HCT116 (cell line): ENCODE measurements around the gene SGMS1. TPM values are rescaled to one million over a fixed set of nuclear protein-coding genes. Genes with fewer than 3 reads are reported as not detected.

Experiments
- ATAC-seq: fragments of 200-7000 bp; cut with Tn5 transposase; 2 replicates; pipeline ENCODE4 v1.9.1; 2020; ENCODE audit warnings: mild to moderate bottlenecking, moderate library complexity
- BruUV-seq: library from RNA; stranded (reverse); fragments of 400-500 nt; replicated peaks from 2 replicates; lab custom pipeline; 2021; lab: Mats Ljungman, UMichigan
- CTCF ChIA-PET: fragments of 300-600 bp; sonication (Branson Sonifier 250); formaldehyde crosslinking; loops from one replicate; lab custom pipeline; 2021; ENCODE audit warnings: antibody characterized with exemption; lab: Charles Lee
- POLR2A ChIA-PET: fragments of 300-600, 350-600 bp; sonication (Branson Sonifier 250); formaldehyde crosslinking; loops from one replicate; lab custom pipeline; 2021; ENCODE audit warnings: antibody characterized with exemption; lab: Charles Lee
- RAD21 ChIA-PET, 2 experiments: fragments of 300-600 bp; sonication (Branson Sonifier 250); formaldehyde crosslinking; loops; one replicate each; lab custom pipeline; 2023; ENCODE audit warnings: low total read pairs in 2 of 2; ENCODE audit not compliant: uncharacterized antibody in 2 of 2, unreplicated experiment in 2 of 2, low non-redundant PET in 1 of 2; lab: Charles Lee
- DNase-seq: peaks from one replicate; pipeline ENCODE4 v3.0.0-alpha.2; 2010; ENCODE audit warnings: low read depth, low spot score
- H2AFZ ChIP-seq: fragments of 200-600 bp; shearing (Covaris generic), sonication (generic); 2 replicates; pipeline ENCODE4 v1.6.1; 2017; ENCODE audit warnings: low read depth, mixed run types, mixed read lengths, antibody characterized with exemption, low read length; ENCODE audit not compliant: poor library complexity, severe bottlenecking
- H3K27ac ChIP-seq: 2 replicates; pipeline ENCODE4 v1.5.1; 2012; ENCODE audit warnings: low read depth, low read length
- H3K27me3 ChIP-seq: fragments of 200-600 bp; sonication (generic); 2 replicates; pipeline ENCODE4 v1.6.1; 2016; ENCODE audit warnings: mixed run types, low read length, mixed read lengths; ENCODE audit not compliant: insufficient read depth
- H3K36me3 ChIP-seq, 2 experiments: fragments of 200-500 bp in 1 of 2; fragments of 200-600 bp in 1 of 2; sonication (Bioruptor generic) in 1 of 2; sonication (generic) in 1 of 2; 2 replicates each; pipeline versions ENCODE4 v1.5.1 to v1.6.1; 2014 to 2016; ENCODE audit warnings: low read length in 2 of 2, inconsistent platforms in 1 of 2, mixed read lengths in 1 of 2, mixed run types in 1 of 2; ENCODE audit not compliant: insufficient read depth in 2 of 2, control insufficient read depth in 1 of 2
- H3K4me1 ChIP-seq, 2 experiments: fragments of 200-600 bp in 1 of 2; sonication (generic) in 1 of 2; 2 replicates each; pipeline versions ENCODE4 v1.5.1 to v1.6.1; 2012 to 2017; ENCODE audit warnings: low read length in 2 of 2, inconsistent platforms in 1 of 2, mild to moderate bottlenecking in 1 of 2, mixed read lengths in 1 of 2, mixed run types in 1 of 2, moderate library complexity in 1 of 2; ENCODE audit not compliant: insufficient read depth in 2 of 2, control insufficient read depth in 1 of 2
- H3K4me2 ChIP-seq: fragments of 200-600 bp; sonication (generic); 2 replicates; pipeline ENCODE4 v1.6.1; 2017; ENCODE audit warnings: mixed run types, low read length, mixed read lengths
- H3K4me3 ChIP-seq, 2 experiments: fragments of 200-600 bp in 1 of 2; sonication (generic) in 1 of 2; replicated peaks in 1 of 2; 2 replicates each; pipeline ENCODE4 v1.5.1; 2011 to 2016; ENCODE audit warnings: low read length in 2 of 2, control low read depth in 1 of 2, low read depth in 1 of 2, mild to moderate bottlenecking in 1 of 2, mixed read lengths in 1 of 2, mixed run types in 1 of 2
- H3K79me2 ChIP-seq: fragments of 200-600 bp; sonication (generic); 2 replicates; pipeline ENCODE4 v1.6.1; 2017; ENCODE audit warnings: mild to moderate bottlenecking, mixed run types, low read length, moderate library complexity, mixed read lengths; ENCODE audit not compliant: insufficient read depth
- H3K9ac ChIP-seq: fragments of 200-600 bp; sonication (generic); 2 replicates; pipeline ENCODE4 v1.6.1; 2016; ENCODE audit warnings: low read length, mixed read lengths
- H3K9me2 ChIP-seq: fragments of 200-600 bp; sonication (generic), shearing (Covaris generic); 2 replicates; pipeline ENCODE4 v1.6.1; 2017; ENCODE audit warnings: mixed run types, mild to moderate bottlenecking, moderate library complexity; ENCODE audit not compliant: insufficient read depth
- H3K9me3 ChIP-seq, 2 experiments: fragments of 200-500 bp in 1 of 2; fragments of 200-600 bp in 1 of 2; sonication (Bioruptor generic) in 1 of 2; sonication (generic) in 1 of 2; 2 replicates each; pipeline ENCODE4 v1.6.1; 2014 to 2017; ENCODE audit warnings: low read length in 2 of 2, mixed read lengths in 2 of 2, inconsistent platforms in 1 of 2, low read depth in 1 of 2, mild to moderate bottlenecking in 1 of 2, mixed run types in 1 of 2, moderate library complexity in 1 of 2; ENCODE audit not compliant: control insufficient read depth in 1 of 2, insufficient read depth in 1 of 2
- H4K20me1 ChIP-seq: fragments of 200-600 bp; sonication (generic), shearing (Covaris generic); 2 replicates; pipeline ENCODE4 v1.6.1; 2017; ENCODE audit warnings: mixed run types, mild to moderate bottlenecking, moderate library complexity; ENCODE audit not compliant: insufficient read depth
- ATF3 ChIP-seq: IDR thresholded peaks from 2 replicates; pipeline ENCODE4 v1.6.1; 2012
- CBX3 ChIP-seq: IDR thresholded peaks from 2 replicates; pipeline ENCODE4 v1.6.1; 2012; ENCODE audit warnings: low read depth
- CEBPB ChIP-seq: IDR thresholded peaks from 2 replicates; pipeline ENCODE4 v1.6.1; 2012; ENCODE audit warnings: low read depth
- EGR1 ChIP-seq: IDR thresholded peaks from 2 replicates; pipeline ENCODE4 v1.6.1; 2012; ENCODE audit warnings: low read depth
- ELF1 ChIP-seq: IDR thresholded peaks from 2 replicates; pipeline ENCODE4 v1.6.1; 2012; ENCODE audit warnings: low read depth, borderline replicate concordance
- EZH2phosphoT487 ChIP-seq: fragments of 200-600 bp; IDR thresholded peaks from 2 replicates; pipeline ENCODE4 v1.6.1; 2018; ENCODE audit warnings: antibody characterized with exemption, borderline replicate concordance
- FOSL1 ChIP-seq: IDR thresholded peaks from 2 replicates; pipeline ENCODE4 v1.6.1; 2012; ENCODE audit warnings: low read depth
- JUND ChIP-seq: IDR thresholded peaks from 2 replicates; pipeline ENCODE4 v1.6.1; 2012
- POLR2A ChIP-seq: IDR thresholded peaks from 2 replicates; pipeline ENCODE4 v1.7.0; 2011; ENCODE audit warnings: borderline replicate concordance; ENCODE audit not compliant: insufficient read depth, insufficient read length; ENCODE audit errors: extremely low read depth
- POLR2AphosphoS5 ChIP-seq: IDR thresholded peaks from 2 replicates; pipeline ENCODE4 v1.6.1; 2011; ENCODE audit warnings: mild to moderate bottlenecking, low read depth, low read length, moderate library complexity
- RAD21 ChIP-seq: IDR thresholded peaks from 2 replicates; pipeline ENCODE4 v1.6.1; 2012; ENCODE audit warnings: low read depth, mild to moderate bottlenecking
- REST ChIP-seq: IDR thresholded peaks from 2 replicates; pipeline ENCODE4 v1.6.1; 2012; ENCODE audit warnings: low read depth
- SP1 ChIP-seq: IDR thresholded peaks from 2 replicates; pipeline ENCODE4 v1.6.1; 2012; ENCODE audit warnings: low read depth
- SRF ChIP-seq: IDR thresholded peaks from 2 replicates; pipeline ENCODE4 v1.6.1; 2012; ENCODE audit warnings: low read depth
- TCF7L2 ChIP-seq: IDR thresholded peaks from 2 replicates; pipeline ENCODE4 v1.7.0; 2011; ENCODE audit warnings: borderline replicate concordance, inconsistent platforms; ENCODE audit not compliant: insufficient read depth, insufficient read length; ENCODE audit errors: extremely low read depth
- YY1 ChIP-seq: IDR thresholded peaks from 2 replicates; pipeline ENCODE4 v1.6.1; 2011; ENCODE audit warnings: low read length, low read depth, moderate library complexity, mild to moderate bottlenecking; ENCODE audit not compliant: insufficient replicate concordance; ENCODE audit errors: extremely low read depth
- ZBTB33 ChIP-seq: IDR thresholded peaks from 2 replicates; pipeline ENCODE4 v1.6.1; 2011; ENCODE audit warnings: mild to moderate bottlenecking, low read length, moderate library complexity; ENCODE audit not compliant: insufficient replicate concordance; ENCODE audit errors: extremely low read depth
- ZFX ChIP-seq: fragments of 450-650 bp; IDR thresholded peaks from 2 replicates; pipeline ENCODE4 v1.6.1; 2017
- intact Hi-C: fragments of 100-400 bp; cut with micrococcal nuclease; formaldehyde crosslinking; loops from 2 replicates; pipeline ENCODE4 v1.10.0; 2022
- total RNA-seq: library from RNA; stranded (reverse); gene quantifications from one replicate; pipeline ENCODE4 v1.2.1, GENCODE V29; 2021; ENCODE audit not compliant: unreplicated experiment
- TF ChIP-seq, protein P1 (sequence below), 3 experiments: fragments of 200-600 bp in 1 of 3; sonication (generic) in 1 of 3; IDR thresholded peaks in 2 of 3; conservative IDR thresholded peaks in 1 of 3; 2 replicates each; pipeline ENCODE4 v1.5.1; 2012 to 2017; ENCODE audit warnings: low read depth in 2 of 3, low read length in 2 of 3, antibody characterized with exemption in 1 of 3, borderline replicate concordance in 1 of 3, control low read depth in 1 of 3, mild to moderate bottlenecking in 1 of 3, mixed read lengths in 1 of 3, mixed run types in 1 of 3, moderate library complexity in 1 of 3; ENCODE audit not compliant: insufficient read depth in 1 of 3
- TF ChIP-seq, protein P2 (sequence below): IDR thresholded peaks from 2 replicates; pipeline ENCODE4 v1.6.1; 2012

SGMS1 gene
- total RNA-seq, 1 experiment from 2014 or later = 29.1 TPM

- TF ChIP-seq, protein P1, sequence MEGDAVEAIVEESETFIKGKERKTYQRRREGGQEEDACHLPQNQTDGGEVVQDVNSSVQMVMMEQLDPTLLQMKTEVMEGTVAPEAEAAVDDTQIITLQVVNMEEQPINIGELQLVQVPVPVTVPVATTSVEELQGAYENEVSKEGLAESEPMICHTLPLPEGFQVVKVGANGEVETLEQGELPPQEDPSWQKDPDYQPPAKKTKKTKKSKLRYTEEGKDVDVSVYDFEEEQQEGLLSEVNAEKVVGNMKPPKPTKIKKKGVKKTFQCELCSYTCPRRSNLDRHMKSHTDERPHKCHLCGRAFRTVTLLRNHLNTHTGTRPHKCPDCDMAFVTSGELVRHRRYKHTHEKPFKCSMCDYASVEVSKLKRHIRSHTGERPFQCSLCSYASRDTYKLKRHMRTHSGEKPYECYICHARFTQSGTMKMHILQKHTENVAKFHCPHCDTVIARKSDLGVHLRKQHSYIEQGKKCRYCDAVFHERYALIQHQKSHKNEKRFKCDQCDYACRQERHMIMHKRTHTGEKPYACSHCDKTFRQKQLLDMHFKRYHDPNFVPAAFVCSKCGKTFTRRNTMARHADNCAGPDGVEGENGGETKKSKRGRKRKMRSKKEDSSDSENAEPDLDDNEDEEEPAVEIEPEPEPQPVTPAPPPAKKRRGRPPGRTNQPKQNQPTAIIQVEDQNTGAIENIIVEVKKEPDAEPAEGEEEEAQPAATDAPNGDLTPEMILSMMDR (IDR thresholded peaks at IDR 0.05 in 2 of 3, conservative IDR thresholded peaks at IDR 0.05 in 1 of 3; ENCODE audit: borderline replicate concordance in 1 of 3, insufficient read depth in 1 of 3, low read depth in 2 of 3, low read length in 2 of 3) = no peak
- no peak for TF ChIP-seq FOSL1
- no peak for TF ChIP-seq EGR1
- TF ChIP-seq ZBTB33 = no peak
- no peak for TF ChIP-seq JUND
- TF ChIP-seq, protein P2, sequence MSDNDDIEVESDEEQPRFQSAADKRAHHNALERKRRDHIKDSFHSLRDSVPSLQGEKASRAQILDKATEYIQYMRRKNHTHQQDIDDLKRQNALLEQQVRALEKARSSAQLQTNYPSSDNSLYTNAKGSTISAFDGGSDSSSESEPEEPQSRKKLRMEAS = no peak
- no peak for TF ChIP-seq CEBPB
- no peak for TF ChIP-seq ELF1
- no peak for TF ChIP-seq ATF3
- TF ChIP-seq YY1 = no peak
- no peak for TF ChIP-seq REST
- TF ChIP-seq POLR2A = no peak
- TF ChIP-seq RAD21 = no peak
- no peak for TF ChIP-seq CBX3
- TF ChIP-seq POLR2AphosphoS5 = no peak
- no peak for TF ChIP-seq SP1
- TF ChIP-seq ZFX = no peak
- TF ChIP-seq TCF7L2 = no peak
- TF ChIP-seq SRF = no peak
- no peak for TF ChIP-seq EZH2phosphoT487
- no peak overlapping the region for H2AFZ ChIP-seq
- no peak overlapping the region for H3K4me2 ChIP-seq
- no peaks in the 10 kb centered on the region for H3K9me2 ChIP-seq
- H3K27me3 ChIP-seq = no peaks in the 10 kb centered on the region
- no peak for DNase-seq
- no peak overlapping the region for H3K27ac ChIP-seq
- H3K4me1 ChIP-seq = no peaks in the 10 kb centered on the region
- ChIA-PET RAD21 (no interaction called here), POLR2A (no interaction called here), CTCF (no interaction called here)
- no peaks in the 10 kb centered on the region for H3K79me2 ChIP-seq
- intact Hi-C loops = no loop called here
- no peak overlapping the region for H3K9ac ChIP-seq
- no peaks in the 10 kb centered on the region for H4K20me1 ChIP-seq
- no peaks in the 10 kb centered on the region for H3K36me3 ChIP-seq
- H3K9me3 ChIP-seq = no peaks in the 10 kb centered on the region
- H3K4me3 ChIP-seq = no peak overlapping the region
- BruUV-seq = no TSS peak
- no peak for ATAC-seq
These were observed 328.4 kb downstream of the SGMS1 start for GRCh38 chr10:50295367-50295766.
